Tongue (tissue), 2 donors: Measurements from ENCODE around the gene KSR1. TPM values are rescaled to one million over a fixed set of nuclear protein-coding genes. Genes with fewer than 3 reads are reported as not detected.
"Not testable (repeated sequence)": the region's sequence is repeated elsewhere in the genome, so short reads cannot be mapped to it uniquely, and the experiment has no call there.

Experiments
- DNase-seq: peaks from one replicate; pipeline ENCODE4 v3.0.0-alpha.2; 2015
- total RNA-seq: library from RNA; depleted of rRNA; stranded (reverse); fragments of >200 nt; gene quantifications from one replicate; pipeline ENCODE4 v1.2.3, GENCODE V29; 2014

KSR1 gene
- total RNA-seq, 1 donor from 2014 or later, result 54.1 TPM

- no peak for DNase-seq
Measured at GRCh38 chr17:27612160-27612770, 156.0 kb downstream of the KSR1 start.

- no peak for DNase-seq
Measured at GRCh38 chr17:27613433-27613832, 157.2 kb downstream of the KSR1 start.

DNA sequence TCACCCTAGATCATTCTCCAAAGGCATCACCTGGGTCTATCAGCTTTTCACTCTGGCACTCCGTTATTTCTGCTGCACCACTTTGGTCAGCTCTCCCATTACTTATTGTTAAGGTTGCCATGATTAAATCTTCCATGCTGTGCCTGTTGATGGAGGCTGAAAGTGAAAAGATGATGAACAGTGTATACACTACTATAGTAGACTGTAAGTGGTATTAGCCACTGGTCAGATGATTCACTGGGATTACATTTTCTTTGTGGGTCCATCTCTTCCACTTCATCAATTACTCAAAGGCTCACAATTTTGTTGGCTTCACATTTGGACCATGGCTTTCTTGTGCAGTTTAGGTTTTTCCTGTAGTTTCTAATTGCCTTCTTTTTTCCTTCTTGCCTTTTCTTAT lies 158.9 kb downstream of the KSR1 start:
- no peak for DNase-seq

GRCh38 chr17:27616414-27616813 lies 160.2 kb downstream of the KSR1 start:
- no peak for DNase-seq

GRCh38 chr17:27618417-27618816 lies 162.2 kb downstream of the KSR1 start:
- no peak for DNase-seq

GRCh38 chr17:27620721-27621120 lies 164.5 kb downstream of the KSR1 start:
- no peak for DNase-seq

GRCh38 chr17:27621536-27621935 lies 165.3 kb downstream of the KSR1 start:
- no peak for DNase-seq

- no peak for DNase-seq
Measured at GRCh38 chr17:27621942-27622559, 165.8 kb downstream of the KSR1 start.

- peak; percentile 9 for DNase-seq
Measured at GRCh38 chr17:27622986-27623385, 166.7 kb downstream of the KSR1 start.

- peak; percentile 45 for DNase-seq
Measured at GRCh38 chr17:27623614-27624013, 167.4 kb downstream of the KSR1 start.

GRCh38 chr17:27624539-27624938 lies 168.3 kb downstream of the KSR1 start:
- DNase-seq, result peak; percentile 41

GRCh38 chr17:27625856-27626255 lies 169.6 kb downstream of the KSR1 start:
- no peak for DNase-seq

DNA sequence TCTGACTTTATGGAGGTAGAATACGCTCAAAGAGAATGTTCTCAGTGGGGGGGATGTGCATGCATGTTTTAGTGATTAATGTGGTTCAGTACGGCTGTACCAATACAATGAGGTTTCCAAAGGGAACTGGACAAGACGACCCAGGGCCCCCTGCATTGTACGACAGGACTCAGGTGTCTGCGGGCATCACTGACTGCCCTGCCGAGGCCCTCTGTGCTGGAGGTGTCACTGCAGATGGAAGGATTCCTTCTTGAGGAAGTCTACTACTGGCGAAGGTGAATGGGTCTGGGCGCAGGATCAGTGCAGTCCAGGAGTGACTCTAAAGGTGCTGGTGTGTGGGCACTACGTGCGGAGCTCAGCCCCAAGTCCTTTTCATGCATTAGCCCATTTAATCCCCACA lies 171.3 kb downstream of the KSR1 start:
- DNase-seq, result no peak

DNA sequence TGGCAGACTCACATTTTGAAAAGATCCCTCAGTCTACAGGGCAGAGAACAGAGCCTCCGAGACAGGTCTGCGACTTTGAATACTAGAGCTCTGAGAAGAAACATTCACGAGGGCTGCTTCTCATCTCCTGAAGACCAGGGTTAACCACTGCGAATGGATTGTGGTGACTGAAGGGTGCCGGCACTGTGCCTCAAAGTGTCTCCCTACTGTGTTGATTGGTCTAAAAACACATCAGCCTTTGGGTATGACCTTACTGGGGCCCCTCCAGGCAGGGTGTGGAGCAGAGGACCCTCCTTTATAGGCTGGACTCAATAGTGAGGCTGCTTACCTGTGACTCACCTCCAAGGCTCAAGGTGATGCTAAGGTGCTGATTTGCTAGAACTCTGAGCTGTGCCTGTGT lies 172.1 kb downstream of the KSR1 start:
- no peak for DNase-seq

DNA sequence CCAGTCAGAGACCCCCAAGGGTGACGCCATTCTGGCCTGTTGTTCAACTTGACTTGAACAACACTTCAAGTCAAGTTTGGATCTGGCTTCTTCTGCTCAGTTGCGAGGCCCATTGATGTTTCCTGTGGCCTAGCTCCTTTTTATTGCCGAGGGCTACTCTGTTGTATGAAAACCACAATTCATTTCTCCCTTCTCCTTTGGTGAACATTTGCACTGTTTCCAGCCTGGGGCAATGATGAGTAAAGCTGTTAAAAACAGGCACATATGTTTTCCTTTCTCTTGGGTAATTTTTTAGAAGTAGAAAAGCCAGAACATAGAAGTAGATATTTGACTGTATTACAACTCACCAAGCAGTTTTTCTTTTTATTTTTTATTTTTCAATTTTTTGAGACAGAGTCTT lies 173.0 kb downstream of the KSR1 start:
- DNase-seq, result not testable (repeated sequence)

DNA sequence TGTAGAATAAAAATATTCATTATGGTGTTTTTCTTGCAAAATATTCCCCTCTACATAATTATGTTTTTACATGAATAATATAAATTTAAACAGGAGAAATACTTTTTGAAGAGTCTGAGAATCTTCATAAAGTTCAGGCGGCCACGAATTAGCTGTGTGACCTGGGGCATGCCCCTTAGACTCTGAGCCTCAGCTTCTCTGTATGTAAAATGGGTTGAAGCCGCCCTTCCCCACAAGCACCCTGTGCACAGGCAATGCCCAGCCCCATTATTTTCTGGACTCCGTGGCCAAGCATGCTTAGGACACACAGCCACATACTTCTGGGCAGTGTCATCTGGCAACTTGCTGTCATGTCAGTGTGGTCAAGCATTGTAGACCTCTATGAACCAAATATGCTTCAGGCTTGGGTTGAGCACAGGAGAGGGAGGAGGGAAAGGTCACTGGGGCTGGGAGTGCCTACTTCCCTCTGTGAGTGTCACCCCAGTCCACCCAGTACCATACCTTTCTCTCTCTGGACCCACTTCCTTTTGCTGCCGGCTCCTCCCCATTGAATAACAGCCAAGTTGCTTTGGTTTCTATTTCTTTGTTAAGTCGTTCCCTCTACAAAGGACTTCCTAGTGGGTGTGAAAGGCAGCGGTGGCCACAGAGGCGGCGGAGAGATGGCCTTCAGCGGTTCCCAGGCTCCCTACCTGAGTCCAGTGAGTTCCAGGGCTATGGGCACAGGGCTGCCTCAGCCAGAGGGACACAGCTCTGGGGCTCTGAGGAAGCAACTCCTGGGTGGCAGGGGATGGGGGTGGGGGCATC lies 174.6 kb downstream of the KSR1 start, which contains the start of gene LGALS9:
LGALS9 (plus strand) TSS at position 582 of the 804 bp plus-strand sequence; CDS start at position 660, 78 bp downstream.
- DNase-seq, result peak; percentile 20

GRCh38 chr17:27631411-27631760 lies 175.1 kb downstream of the KSR1 start:
- DNase-seq, result peak; percentile 36

DNA sequence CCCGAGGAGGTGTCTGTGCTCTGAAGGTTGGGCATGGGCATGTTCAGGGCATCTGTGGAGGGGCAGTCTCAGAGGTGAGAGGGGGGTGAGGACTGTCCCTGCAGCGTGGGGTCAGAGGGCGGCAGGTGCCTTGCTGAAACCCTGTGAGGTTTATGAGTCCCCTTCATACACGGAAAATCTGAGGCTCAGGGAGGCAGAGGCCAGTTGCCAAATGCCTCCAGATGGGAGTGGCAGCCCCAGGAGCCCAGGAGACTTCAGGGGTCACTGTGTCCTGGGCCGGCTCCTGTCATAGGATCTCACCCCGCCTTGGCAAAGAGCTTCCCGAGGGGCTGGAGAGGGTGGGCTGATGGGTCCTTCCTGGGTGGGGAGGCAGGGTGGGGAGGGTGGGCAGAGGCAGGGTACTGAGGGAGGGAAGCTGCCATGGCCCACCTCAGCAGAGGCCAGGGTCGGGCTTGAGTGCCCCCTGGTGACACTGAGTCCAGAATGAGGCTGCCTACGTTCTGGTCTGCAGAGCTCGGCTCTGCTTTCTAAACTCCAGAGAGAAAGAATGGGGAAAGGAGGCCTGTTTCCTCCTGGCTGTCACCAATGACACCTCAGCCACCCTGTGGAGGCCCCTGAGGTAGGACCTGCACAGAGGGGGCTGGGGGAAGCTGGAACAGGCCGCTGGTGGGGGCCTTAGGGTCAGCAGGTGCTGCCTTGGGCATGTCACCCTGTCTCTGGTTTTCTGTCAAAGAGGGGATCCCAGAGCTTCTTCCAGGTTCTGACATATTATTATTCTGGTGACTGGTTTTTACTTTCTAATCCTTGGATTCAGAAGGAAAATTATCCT lies 175.9 kb downstream of the KSR1 start:
- DNase-seq, result no peak

DNA sequence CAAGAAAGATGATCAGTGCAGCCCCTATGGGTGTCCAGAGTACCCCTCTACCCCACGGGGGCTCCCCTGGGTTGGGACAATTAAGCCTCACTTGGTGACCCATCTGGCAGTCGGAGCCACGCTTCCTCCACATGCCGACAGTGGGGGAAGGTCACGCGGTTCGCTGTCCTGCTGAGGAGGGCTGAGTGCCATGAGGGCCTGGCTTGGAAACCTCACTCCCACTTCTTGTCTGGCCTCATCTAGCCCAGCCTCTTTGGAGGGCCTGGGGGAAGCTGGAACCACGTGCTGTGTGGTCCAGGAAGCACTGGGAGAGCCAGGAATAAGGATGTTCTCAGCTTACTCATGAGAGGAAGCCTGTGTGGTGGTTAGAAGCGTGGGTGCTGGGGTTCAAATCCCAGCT lies 176.5 kb downstream of the KSR1 start:
- DNase-seq, result peak; percentile 50

DNA sequence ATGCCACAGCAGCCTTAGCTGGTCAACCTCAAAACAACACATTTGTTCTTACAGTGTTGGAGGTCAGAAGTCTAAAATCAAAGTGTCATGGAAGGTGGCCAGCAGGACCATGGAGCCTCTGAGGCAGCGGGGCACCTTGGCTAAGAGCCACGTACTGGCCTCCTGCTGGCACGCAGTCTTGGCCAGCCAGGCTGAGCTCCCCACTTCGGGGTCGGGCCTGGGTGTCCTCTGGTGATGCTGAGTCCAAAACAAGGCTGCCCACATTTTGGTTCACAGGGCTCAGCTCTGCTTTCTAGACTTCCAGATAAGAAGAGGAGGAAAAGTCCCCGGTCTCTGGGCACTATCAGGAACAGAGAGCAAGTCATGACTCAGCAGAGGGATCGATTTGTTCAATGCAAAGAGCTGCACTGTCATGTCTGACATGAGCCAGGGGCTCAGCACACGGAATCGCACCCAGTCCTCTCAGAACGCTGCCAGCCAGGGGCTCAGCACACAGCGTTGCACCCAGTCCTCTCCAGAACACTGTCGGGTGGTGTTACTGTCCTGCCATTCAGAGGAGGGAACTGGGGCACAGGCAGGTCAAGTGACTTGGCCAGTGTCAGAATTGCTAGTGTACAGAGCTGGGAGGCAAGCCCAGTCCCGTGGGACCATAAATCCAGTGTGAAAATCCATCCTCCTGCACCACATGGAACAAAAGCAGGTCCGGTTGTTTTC lies 177.2 kb downstream of the KSR1 start:
- DNase-seq, result no peak

DNA sequence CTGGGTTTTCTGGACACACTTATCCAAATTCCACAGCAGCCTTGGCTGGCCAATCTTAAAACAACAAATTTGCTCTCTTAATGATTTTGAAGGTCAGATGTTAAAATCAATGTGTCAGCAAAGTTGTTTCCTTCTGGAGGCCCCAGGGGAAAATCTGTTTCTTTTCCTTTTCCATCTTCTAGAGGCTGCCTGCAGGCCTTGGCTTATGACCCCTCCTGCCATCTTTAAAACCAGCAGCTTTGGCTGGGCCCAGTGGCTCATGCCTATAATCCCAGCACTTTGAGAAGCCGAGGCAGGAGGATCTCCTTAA lies 177.7 kb downstream of the KSR1 start:
- DNase-seq, result no peak

DNA sequence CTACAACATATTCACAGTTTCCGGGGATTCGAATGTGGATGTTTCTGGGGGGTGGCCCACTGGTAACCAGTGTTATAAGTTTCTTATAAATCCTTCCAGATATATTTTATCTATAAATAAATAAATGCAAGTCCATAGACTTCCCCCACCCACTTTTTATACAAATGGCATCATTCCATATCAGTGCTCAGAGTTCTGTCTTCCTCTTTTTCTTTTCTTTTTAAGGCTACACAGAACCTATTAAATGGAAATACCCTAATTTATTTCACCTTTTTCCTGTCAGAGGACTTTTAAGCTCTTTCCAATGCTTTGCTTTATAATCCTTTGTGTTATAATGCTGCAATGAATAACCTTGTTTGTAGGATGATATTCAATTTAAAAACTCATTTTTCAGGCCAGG lies 178.5 kb downstream of the KSR1 start:
- DNase-seq, result no peak
